Measurements from ENCODE around the gene TAOK2. TPM values are rescaled to one million over a fixed set of nuclear protein-coding genes. Genes with fewer than 3 reads are reported as not detected.
"Not testable (repeated sequence)": the region's sequence is repeated elsewhere in the genome, so short reads cannot be mapped to it uniquely, and the experiment has no call there.

TAOK2 gene
- total RNA-seq, 1 experiment from 2014 or later, result 43.2 TPM

DNA sequence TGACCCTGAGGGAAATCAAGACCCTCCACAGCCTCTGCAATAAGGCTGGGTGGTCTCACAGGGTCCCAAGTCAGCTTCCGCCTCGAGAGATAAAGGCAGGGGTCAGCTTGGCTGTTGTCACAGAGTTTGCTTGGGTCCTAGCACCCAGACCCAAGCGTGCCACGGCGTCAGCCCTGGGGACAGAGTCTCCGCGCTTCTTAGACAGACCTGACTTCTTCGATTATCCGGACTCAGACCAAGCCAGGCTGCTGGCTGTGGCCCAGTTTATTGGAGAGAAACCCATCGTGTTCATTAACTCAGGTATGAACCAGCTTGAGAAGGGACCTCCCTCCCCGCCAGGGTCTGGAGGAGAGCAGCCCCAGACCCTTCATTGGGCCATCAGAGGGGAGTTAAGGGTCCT, 49.9 kb downstream of the TAOK2 start:
- DNase-seq (ENCODE audit: low spot score), result no peak

- no peak for DNase-seq (ENCODE audit: low spot score)
Measured at GRCh38 chr16:30024451-30024850, 50.8 kb downstream of the TAOK2 start.

DNA sequence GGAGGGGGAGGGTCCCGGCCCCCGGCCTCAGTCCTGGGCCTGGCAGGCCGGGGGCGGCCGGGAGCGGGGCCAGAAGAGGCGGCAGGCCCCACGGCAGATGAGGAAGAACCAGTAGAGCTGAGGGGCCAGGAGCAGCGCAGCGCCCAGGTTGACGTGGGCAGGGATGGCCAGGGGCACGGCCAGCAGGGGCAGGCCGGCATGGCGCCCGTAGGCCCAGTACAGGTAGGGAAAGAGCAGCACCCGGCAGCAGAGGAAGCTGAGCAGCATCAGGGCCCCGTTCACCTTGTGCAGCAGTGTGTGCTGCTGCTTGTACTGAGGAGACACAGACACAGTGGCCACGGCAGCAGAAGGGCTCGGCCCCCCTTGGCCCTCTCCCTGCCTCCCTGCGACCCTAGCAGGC, 51.5 kb downstream of the TAOK2 start:
- DNase-seq (ENCODE audit: low spot score), result no peak

DNA sequence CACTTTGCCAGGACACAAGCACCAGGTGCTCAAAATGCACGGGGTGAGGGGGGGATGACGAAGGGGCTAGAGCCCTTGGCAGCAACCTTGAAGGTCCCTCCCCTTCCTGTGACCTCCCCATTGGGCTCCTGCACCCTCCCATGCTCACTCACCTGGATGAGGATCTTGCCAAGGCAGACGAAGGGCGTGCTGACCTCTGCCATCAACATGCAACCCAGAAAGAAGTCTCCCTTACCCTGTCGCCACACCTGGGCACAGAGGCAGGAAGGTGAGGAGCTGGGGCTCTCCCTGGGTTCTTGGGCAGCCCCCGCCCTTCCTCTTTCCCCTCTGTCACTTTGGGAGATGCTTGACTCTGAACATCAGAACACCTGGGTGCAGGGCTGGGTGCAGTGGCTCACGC, 51.9 kb downstream of the TAOK2 start:
- DNase-seq (ENCODE audit: low spot score), result no peak

DNA sequence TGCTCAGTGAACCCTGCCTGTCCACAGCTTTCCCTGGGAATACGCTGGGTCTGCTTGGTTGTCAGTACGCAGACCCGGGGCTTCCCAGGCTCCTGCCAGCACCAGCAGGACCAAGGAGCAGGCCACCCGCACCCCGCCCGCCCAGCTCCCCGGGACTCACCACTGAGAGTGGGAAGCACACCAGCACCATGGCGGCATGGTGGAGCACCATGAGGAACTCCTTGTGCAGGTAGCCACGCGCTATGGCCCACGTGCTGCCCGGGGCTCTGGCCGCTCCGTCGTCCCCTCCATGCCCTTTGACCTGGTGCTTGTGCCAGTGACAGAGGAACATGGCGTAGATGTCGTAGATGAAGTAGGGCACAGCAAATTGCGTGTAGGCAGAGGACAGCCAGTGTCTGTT, 52.8 kb downstream of the TAOK2 start:
- DNase-seq (ENCODE audit: low spot score), result no peak

GRCh38 chr16:30027588-30028437, 54.1 kb downstream of the TAOK2 start:
- DNase-seq (ENCODE audit: low spot score), result no peak

GRCh38 chr16:30028438-30029076, 54.9 kb downstream of the TAOK2 start:
- DNase-seq (ENCODE audit: low spot score), result peak; percentile 13

- no peak for DNase-seq (ENCODE audit: low spot score)
Measured at GRCh38 chr16:30030011-30030685, 56.5 kb downstream of the TAOK2 start.

DNA sequence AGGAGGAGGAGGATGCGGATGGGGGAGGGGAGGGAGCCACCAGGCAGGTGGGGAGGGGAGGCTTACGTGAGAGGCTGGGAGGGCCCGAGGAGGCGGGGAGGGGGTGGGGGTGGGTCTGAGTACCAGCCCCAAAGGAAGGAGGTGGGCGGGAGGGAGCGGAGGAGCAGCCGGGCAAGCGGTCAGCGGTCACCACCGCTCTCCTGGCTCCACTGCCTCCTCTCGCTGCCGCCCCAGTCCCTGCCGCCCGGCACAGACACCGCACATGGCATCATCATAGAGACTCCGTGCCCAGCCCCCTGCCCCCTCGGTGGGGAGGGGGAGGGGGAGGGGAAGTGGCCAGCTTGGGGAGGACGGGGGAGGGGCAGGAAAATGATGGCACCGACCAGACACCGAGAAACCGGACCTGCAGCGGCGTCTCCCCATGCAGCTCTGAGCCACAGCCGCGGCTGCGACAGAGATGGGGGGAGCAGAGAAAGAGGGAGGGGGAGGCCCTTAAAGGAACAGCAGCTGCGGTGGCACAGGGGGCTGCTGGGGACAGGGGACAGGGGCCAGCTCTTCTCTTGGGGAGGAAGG, 57.3 kb downstream of the TAOK2 start, which contains the start of gene TLCD3B:
Gene TLCD3B (minus strand): TSS at position 431 of the 573 bp plus-strand sequence. CDS start 744 bp downstream, outside the sequence.
- DNase-seq (ENCODE audit: low spot score), result no peak

- DNase-seq (ENCODE audit: low spot score), result no peak
Measured at GRCh38 chr16:30031477-30031918, 57.8 kb downstream of the TAOK2 start.

DNA sequence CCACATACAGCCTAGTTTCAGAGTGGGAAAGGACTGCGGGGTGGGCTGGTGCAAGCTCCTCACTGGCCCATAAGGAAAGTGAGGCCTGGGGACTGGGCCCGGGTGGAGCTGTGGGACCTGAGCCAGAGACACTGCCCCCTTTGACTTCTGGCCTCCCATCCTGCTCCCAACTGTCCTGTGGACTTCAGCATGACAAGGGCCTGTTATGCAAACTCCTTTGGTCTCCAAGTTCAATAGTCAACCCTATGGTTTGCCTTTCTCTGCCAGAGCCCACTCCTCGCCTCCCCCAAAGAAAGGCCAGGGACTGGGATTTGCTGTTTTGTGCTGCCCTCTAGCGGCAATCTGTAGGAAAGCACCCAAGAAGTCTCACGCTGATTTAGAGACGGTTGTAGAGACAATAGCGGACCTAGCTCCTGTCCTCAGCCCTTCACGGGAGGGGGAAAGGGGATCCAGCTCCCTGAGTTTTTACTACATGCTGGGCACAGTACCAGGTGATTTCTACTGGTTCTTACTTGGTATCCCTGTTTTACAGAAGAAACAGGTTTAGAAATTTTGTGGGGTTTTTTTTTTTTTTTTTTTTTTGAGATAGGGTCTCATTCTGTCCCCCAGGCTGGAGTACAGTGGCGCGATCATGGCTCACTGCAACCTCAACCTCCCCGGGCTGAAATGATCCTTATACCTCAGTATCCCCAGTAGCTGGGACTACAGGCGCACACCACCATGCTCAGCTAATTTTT, 58.6 kb downstream of the TAOK2 start:
- DNase-seq (ENCODE audit: low spot score), result peak; percentile 71

DNA sequence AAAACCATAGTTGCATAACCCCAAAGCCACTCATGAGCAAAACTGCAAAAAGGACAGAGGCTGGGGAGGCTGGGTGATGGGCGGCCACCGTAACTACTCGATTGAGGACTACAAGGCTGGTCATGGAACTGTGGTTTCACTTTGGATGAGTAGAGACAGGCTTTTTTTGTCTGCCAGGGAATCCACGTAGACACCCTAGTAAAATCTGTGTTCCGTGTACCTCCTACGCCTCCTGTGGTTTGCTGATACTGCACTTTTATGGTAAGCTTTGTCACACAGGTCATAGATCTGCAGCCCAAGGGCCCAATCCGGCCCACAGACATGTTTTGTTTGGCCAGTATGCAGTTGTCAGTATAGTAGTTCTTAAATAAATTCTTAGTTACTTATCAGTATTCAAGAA, 59.6 kb downstream of the TAOK2 start:
- DNase-seq (ENCODE audit: low spot score), result no peak

DNA sequence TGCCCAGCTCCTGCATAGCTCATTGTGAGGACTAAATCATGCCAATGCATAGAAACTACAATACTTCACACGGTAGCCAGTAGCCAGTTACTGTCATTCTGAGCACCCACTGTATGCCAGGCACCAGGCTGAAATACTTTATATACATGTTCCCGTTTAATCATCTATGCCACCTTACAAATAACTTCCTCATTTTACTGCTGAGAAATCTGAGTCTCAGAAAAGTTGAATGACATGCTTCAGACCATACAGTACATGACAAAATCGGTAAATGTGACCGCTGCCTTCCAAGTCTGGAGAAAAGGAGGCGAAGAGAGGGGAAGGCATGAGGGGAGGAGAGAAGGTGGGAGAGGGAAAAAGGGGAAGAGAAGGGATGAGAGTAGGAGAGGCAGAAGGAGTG, 66.6 kb downstream of the TAOK2 start:
- no peak for DNase-seq (ENCODE audit: low spot score)

GRCh38 chr16:30040690-30041089, 67.0 kb downstream of the TAOK2 start:
- DNase-seq (ENCODE audit: low spot score), result not testable (repeated sequence)

DNA sequence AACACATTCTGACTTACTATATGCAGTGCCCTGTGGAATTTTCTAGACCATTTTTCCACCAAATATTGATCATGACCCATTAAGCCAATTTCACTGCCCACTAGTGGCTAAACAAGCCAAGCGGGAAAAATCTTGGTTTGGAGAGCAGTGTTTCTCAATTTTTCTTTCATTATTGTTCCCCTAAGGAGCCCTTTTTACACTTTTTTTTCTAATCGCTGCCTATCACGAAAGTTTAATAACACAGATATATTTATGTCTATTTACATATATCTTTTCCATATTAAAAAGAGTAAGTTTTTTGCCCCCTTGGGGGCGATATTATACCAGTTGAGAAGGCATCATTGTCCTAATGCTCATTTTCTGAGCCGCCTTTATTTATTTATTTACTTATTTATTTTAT, 68.2 kb downstream of the TAOK2 start:
- no peak for DNase-seq (ENCODE audit: low spot score)

Other genes with a start within 250 kb of the TAOK2 start
- 0.09 TPM in 1 of 2 replicates, not detected in the other for gene C16orf54, start 227.9 kb upstream of the TAOK2 start, total RNA-seq (2014; rRNA removed; shearing (Covaris generic))
- gene ZG16, start 195.6 kb upstream of the TAOK2 start, total RNA-seq (2014; rRNA removed; shearing (Covaris generic)), result not detected in 2 replicates
- gene KIF22, start 183.1 kb upstream of the TAOK2 start, total RNA-seq (2014; rRNA removed; shearing (Covaris generic)), result 118 and 129 TPM in 2 replicates
- 205 and 254 TPM in 2 replicates for gene MAZ, start 167.3 kb upstream of the TAOK2 start, total RNA-seq (2014; rRNA removed; shearing (Covaris generic))
- 3.3 and 7.4 TPM in 2 replicates for gene PRRT2, start 161.7 kb upstream of the TAOK2 start, total RNA-seq (2014; rRNA removed; shearing (Covaris generic))
- 41.8 and 55.0 TPM in 2 replicates for gene PAGR1, start 157.7 kb upstream of the TAOK2 start, total RNA-seq (2014; rRNA removed; shearing (Covaris generic))
- gene MVP, start 153.4 kb upstream of the TAOK2 start, total RNA-seq (2014; rRNA removed; shearing (Covaris generic)), result 239 and 243 TPM in 2 replicates
- 112 and 119 TPM in 2 replicates for gene CDIPT, start 110.6 kb upstream of the TAOK2 start, total RNA-seq (2014; rRNA removed; shearing (Covaris generic))
- gene SEZ6L2, start 74.3 kb upstream of the TAOK2 start, total RNA-seq (2014; rRNA removed; shearing (Covaris generic)), result 22.1 and 24.9 TPM in 2 replicates
- gene ASPHD1, start 73.4 kb upstream of the TAOK2 start, total RNA-seq (2014; rRNA removed; shearing (Covaris generic)), result 18.4 and 22.0 TPM in 2 replicates
- gene KCTD13, start 47.6 kb upstream of the TAOK2 start, total RNA-seq (2014; rRNA removed; shearing (Covaris generic)), result 11.0 and 12.5 TPM in 2 replicates
- gene TMEM219, start 11.8 kb upstream of the TAOK2 start, total RNA-seq (2014; rRNA removed; shearing (Covaris generic)), result 90.8 and 105 TPM in 2 replicates
- 17.5 and 31.6 TPM in 2 replicates for gene HIRIP3, start 21.7 kb downstream of the TAOK2 start, total RNA-seq (2014; rRNA removed; shearing (Covaris generic))
- 151 and 184 TPM in 2 replicates for gene INO80E, start 22.4 kb downstream of the TAOK2 start, total RNA-seq (2014; rRNA removed; shearing (Covaris generic))
- 0.45 and 1.7 TPM in 2 replicates for gene DOC2A, start 37.2 kb downstream of the TAOK2 start, total RNA-seq (2014; rRNA removed; shearing (Covaris generic))
- gene C16orf92, start 49.3 kb downstream of the TAOK2 start, total RNA-seq (2014; rRNA removed; shearing (Covaris generic)), result not detected in 2 replicates
- 0.38 and 1.1 TPM in 2 replicates for gene TLCD3B, start 57.4 kb downstream of the TAOK2 start, total RNA-seq (2014; rRNA removed; shearing (Covaris generic))
- 1,380 and 1,410 TPM in 2 replicates for gene ALDOA, start 91.9 kb downstream of the TAOK2 start, total RNA-seq (2014; rRNA removed; shearing (Covaris generic))
- 185 and 215 TPM in 2 replicates for gene PPP4C, start 102.1 kb downstream of the TAOK2 start, total RNA-seq (2014; rRNA removed; shearing (Covaris generic))
- not detected in 2 replicates for gene TBX6, start 118.1 kb downstream of the TAOK2 start, total RNA-seq (2014; rRNA removed; shearing (Covaris generic))
- gene YPEL3, start 122.3 kb downstream of the TAOK2 start, total RNA-seq (2014; rRNA removed; shearing (Covaris generic)), result 2.9 and 7.5 TPM in 2 replicates
- gene GDPD3, start 139.7 kb downstream of the TAOK2 start, total RNA-seq (2014; rRNA removed; shearing (Covaris generic)), result 1.8 and 2.8 TPM in 2 replicates
- 34.4 and 46.6 TPM in 2 replicates for gene MAPK3, start 149.4 kb downstream of the TAOK2 start, total RNA-seq (2014; rRNA removed; shearing (Covaris generic))
- gene CORO1A, start 209.7 kb downstream of the TAOK2 start, total RNA-seq (2014; rRNA removed; shearing (Covaris generic)), result 12.0 and 16.0 TPM in 2 replicates
- 246 and 504 TPM in 2 replicates for gene BOLA2B, start 219.8 kb downstream of the TAOK2 start, total RNA-seq (2014; rRNA removed; shearing (Covaris generic))
- gene SLX1A, start 220.0 kb downstream of the TAOK2 start, total RNA-seq (2014; rRNA removed; shearing (Covaris generic)), result 9.8 and 57.9 TPM in 2 replicates
- 5.1 and 6.6 TPM in 2 replicates for gene SULT1A3, start 225.4 kb downstream of the TAOK2 start, total RNA-seq (2014; rRNA removed; shearing (Covaris generic))